ENCODE results near the gene SF3B3.

Gene SF3B3

DNA sequence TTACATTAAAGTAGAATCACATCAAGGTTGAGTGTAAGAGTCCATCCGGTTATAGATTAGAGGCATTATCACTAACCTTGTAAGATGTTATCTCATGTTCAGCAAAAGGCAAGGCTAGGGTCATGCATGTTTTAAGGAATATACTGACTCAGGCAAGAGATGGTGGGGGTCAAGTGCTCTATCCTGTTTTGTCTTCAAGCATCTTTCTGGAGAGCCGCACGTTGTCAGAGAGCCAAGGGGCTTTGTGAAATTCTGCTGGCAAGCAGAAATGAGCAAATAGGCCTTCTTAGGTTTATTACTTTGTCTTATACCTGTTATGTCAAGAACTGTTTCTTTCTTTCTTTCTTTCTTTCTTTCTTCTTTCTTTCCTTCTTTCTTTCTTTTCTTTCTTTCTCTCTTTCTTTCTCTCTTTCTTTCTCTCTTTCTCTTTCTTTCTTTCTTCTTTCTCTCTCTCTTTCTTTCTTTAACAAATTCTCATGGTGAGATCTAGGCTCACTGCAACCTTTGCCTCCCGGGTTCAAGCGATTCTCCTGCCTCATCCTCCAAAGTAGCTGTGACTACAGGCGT is 75.4 kb downstream of the SF3B3 start:
- ChIA-PET CTCF (no interaction called here), POLR2A (no interaction called here)
- no peak for DNase-seq (ENCODE audit: extremely low spot score)
- TF ChIP-seq, protein P1, sequence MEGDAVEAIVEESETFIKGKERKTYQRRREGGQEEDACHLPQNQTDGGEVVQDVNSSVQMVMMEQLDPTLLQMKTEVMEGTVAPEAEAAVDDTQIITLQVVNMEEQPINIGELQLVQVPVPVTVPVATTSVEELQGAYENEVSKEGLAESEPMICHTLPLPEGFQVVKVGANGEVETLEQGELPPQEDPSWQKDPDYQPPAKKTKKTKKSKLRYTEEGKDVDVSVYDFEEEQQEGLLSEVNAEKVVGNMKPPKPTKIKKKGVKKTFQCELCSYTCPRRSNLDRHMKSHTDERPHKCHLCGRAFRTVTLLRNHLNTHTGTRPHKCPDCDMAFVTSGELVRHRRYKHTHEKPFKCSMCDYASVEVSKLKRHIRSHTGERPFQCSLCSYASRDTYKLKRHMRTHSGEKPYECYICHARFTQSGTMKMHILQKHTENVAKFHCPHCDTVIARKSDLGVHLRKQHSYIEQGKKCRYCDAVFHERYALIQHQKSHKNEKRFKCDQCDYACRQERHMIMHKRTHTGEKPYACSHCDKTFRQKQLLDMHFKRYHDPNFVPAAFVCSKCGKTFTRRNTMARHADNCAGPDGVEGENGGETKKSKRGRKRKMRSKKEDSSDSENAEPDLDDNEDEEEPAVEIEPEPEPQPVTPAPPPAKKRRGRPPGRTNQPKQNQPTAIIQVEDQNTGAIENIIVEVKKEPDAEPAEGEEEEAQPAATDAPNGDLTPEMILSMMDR (IDR thresholded peaks at IDR 0.05; ENCODE audit: control extremely low read depth, extremely low read depth, low read depth, missing control alignments): no peak

- ChIA-PET POLR2A (no interaction called here), CTCF (interaction anchor here (2.3 kb wide), 1 partner anchor 14 kb away, joined by 5 read pairs; no protein-coding TSS in a partner anchor)
- DNase-seq (ENCODE audit: extremely low spot score): no peak
- TF ChIP-seq, protein P1 (IDR thresholded peaks at IDR 0.05; ENCODE audit: control extremely low read depth, extremely low read depth, low read depth, missing control alignments): no peak
These were observed 77.1 kb downstream of the SF3B3 start for GRCh38 chr16:70600730-70601129.

GRCh38 chr16:70601576-70602575 is 78.3 kb downstream of the SF3B3 start:
- DNase-seq (ENCODE audit: extremely low spot score): no peak
- CTCF ChIA-PET: interaction anchor here (1.3 to 2.3 kb wide), 4 partner anchors 10 to 169 kb away, joined by 4 to 5 read pairs (median 4); no protein-coding TSS in a partner anchor
- TF ChIP-seq, protein P1 (IDR thresholded peaks at IDR 0.05; ENCODE audit: control extremely low read depth, extremely low read depth, low read depth, missing control alignments): no peak
- POLR2A ChIA-PET: no interaction called here

GRCh38 chr16:70602831-70603230 is 79.2 kb downstream of the SF3B3 start:
- POLR2A ChIA-PET: no interaction called here

GRCh38 chr16:70604407-70605282 is 81.0 kb downstream of the SF3B3 start:
- ChIA-PET POLR2A (no interaction called here), CTCF (no interaction called here)
- no peak for DNase-seq (ENCODE audit: extremely low spot score)
- TF ChIP-seq, protein P1 (IDR thresholded peaks at IDR 0.05; ENCODE audit: control extremely low read depth, extremely low read depth, low read depth, missing control alignments): no peak

More at GRCh38 chr16:70602831-70603230, 79.2 kb downstream of the SF3B3 start:
- CTCF ChIA-PET: interaction anchor here (1.3 to 2.3 kb wide), 4 partner anchors 9 to 168 kb away, joined by 4 to 5 read pairs (median 4); no protein-coding TSS in a partner anchor
- TF ChIP-seq, protein P1 (IDR thresholded peaks at IDR 0.05; ENCODE audit: control extremely low read depth, extremely low read depth, low read depth, missing control alignments): no peak
- DNase-seq (ENCODE audit: extremely low spot score): no peak

- TF ChIP-seq, protein P1 (IDR thresholded peaks at IDR 0.05; ENCODE audit: control extremely low read depth, extremely low read depth, low read depth, missing control alignments): no peak
- ChIA-PET POLR2A (no interaction called here), CTCF (no interaction called here)
- no peak for DNase-seq (ENCODE audit: extremely low spot score)
These were observed 81.7 kb downstream of the SF3B3 start for GRCh38 chr16:70605283-70605657.
